IPS DF 6.9 (cell line): Measurements from ENCODE around the gene RYR3.
"Not testable (repeated sequence)": the region's sequence is repeated elsewhere in the genome, so short reads cannot be mapped to it uniquely, and the experiment has no call there.

ENCODE experiments used
- DNase-seq: peaks from one replicate; pipeline ENCODE4 v3.0.0-alpha.2; 2013; ENCODE audit warnings: low read depth, low spot score
- H3K27ac ChIP-seq: one replicate; pipeline ENCODE4 v1.5.1; 2013; ENCODE audit warnings: low read length, control low read depth
- H3K27me3 ChIP-seq: 2 replicates; pipeline ENCODE4 v1.6.1; 2013; ENCODE audit warnings: mild to moderate bottlenecking, low read length; ENCODE audit not compliant: control insufficient read depth, insufficient read depth
- H3K36me3 ChIP-seq: 2 replicates; pipeline ENCODE4 v1.6.1; 2013; ENCODE audit warnings: low read length; ENCODE audit not compliant: control insufficient read depth, insufficient read depth
- H3K4me1 ChIP-seq: 2 replicates; pipeline ENCODE4 v1.6.1; 2013; ENCODE audit warnings: low read length; ENCODE audit not compliant: control insufficient read depth, insufficient read depth
- H3K4me3 ChIP-seq: 2 replicates; pipeline ENCODE4 v1.5.1; 2013; ENCODE audit warnings: mild to moderate bottlenecking, low read length
- H3K9me3 ChIP-seq: 2 replicates; pipeline ENCODE4 v1.6.1; 2013; ENCODE audit warnings: low read length, inconsistent platforms; ENCODE audit not compliant: control insufficient read depth, insufficient read depth
- WGBS: extraction: QIAGEN DNeasy Blood & Tissue Kit; methylation state at CpG from one replicate; pipeline ENCODE4 v1.1.7; 2013; ENCODE audit warnings: mixed read lengths, missing lambda C conversion rate; ENCODE audit not compliant: insufficient read length, insufficient coverage; 5-methylcytosine and 5-hydroxymethylcytosine counted together

Gene RYR3

GRCh38 chr15:33559207-33559890, 248.6 kb downstream of the RYR3 start:
- Histone ChIP-seq H3K36me3 (no peaks in the 10 kb centered on the region), H3K27ac (no peak overlapping the region), H3K27me3 (no peaks in the 10 kb centered on the region), H3K4me3 (no peak overlapping the region), H3K9me3 (no peaks in the 10 kb centered on the region), H3K4me1 (peaks cover 5% of the 10 kb centered on the region)
- DNase-seq = no peak
- WGBS = no CpG with 5 or more reads among the region's 3 CpGs

GRCh38 chr15:33561407-33561806, 250.6 kb downstream of the RYR3 start:
- H3K36me3 ChIP-seq = no peaks in the 10 kb centered on the region
- no CpG with 5 or more reads among the region's 3 CpGs for WGBS
- no peaks in the 10 kb centered on the region for H3K9me3 ChIP-seq
- DNase-seq = no peak
- no peak overlapping the region for H3K4me3 ChIP-seq
- no peaks in the 10 kb centered on the region for H3K27me3 ChIP-seq
- peaks cover 5% of the 10 kb centered on the region for H3K4me1 ChIP-seq
- no peak overlapping the region for H3K27ac ChIP-seq

- H3K9me3 ChIP-seq = no peaks in the 10 kb centered on the region
- no peaks in the 10 kb centered on the region for H3K36me3 ChIP-seq
- no CpG with 5 or more reads among the region's 5 CpGs for WGBS
- no peaks in the 10 kb centered on the region for H3K27me3 ChIP-seq
- peaks cover 5% of the 10 kb centered on the region for H3K4me1 ChIP-seq
- no peak overlapping the region for H3K4me3 ChIP-seq
- no peak overlapping the region for H3K27ac ChIP-seq
- no peak for DNase-seq
Observed at GRCh38 chr15:33561967-33562366, 251.2 kb downstream of the RYR3 start.

- Histone ChIP-seq H3K4me3 (no peak overlapping the region), H3K27ac (no peak overlapping the region), H3K9me3 (no peaks in the 10 kb centered on the region), H3K36me3 (no peaks in the 10 kb centered on the region), H3K27me3 (no peaks in the 10 kb centered on the region), H3K4me1 (no peaks in the 10 kb centered on the region; the same call in 1 of the 2 replicates)
- DNase-seq = no peak
- WGBS = no CpG with 5 or more reads among the region's 3 CpGs
Observed at GRCh38 chr15:33565094-33565493, 254.3 kb downstream of the RYR3 start.

- Histone ChIP-seq H3K27me3 (no peaks in the 10 kb centered on the region), H3K4me1 (no peaks in the 10 kb centered on the region), H3K27ac (no peak overlapping the region), H3K9me3 (no peaks in the 10 kb centered on the region), H3K36me3 (no peaks in the 10 kb centered on the region), H3K4me3 (no peak overlapping the region)
- no peak for DNase-seq
Observed at GRCh38 chr15:33567652-33568051, 256.9 kb downstream of the RYR3 start.

GRCh38 chr15:33569036-33569435, 258.3 kb downstream of the RYR3 start:
- no peak for DNase-seq
- Histone ChIP-seq H3K9me3 (no peaks in the 10 kb centered on the region), H3K27me3 (no peaks in the 10 kb centered on the region), H3K4me1 (no peaks in the 10 kb centered on the region), H3K4me3 (no peak overlapping the region), H3K36me3 (no peaks in the 10 kb centered on the region), H3K27ac (no peak overlapping the region)
- WGBS = no CpG with 5 or more reads among the region's 1 CpG

- WGBS = no CpG with 5 or more reads among the region's 2 CpGs
- not testable (repeated sequence) for H3K36me3 ChIP-seq, H3K4me1 ChIP-seq, H3K27ac ChIP-seq, DNase-seq, H3K4me3 ChIP-seq, H3K9me3 ChIP-seq, H3K27me3 ChIP-seq
Observed at GRCh38 chr15:33577911-33578310, 267.1 kb downstream of the RYR3 start.

- no peaks in the 10 kb centered on the region for H3K27me3 ChIP-seq
- no CpG with 5 or more reads among the region's 2 CpGs for WGBS
- DNase-seq = no peak
Observed at GRCh38 chr15:33580526-33580925, 269.8 kb downstream of the RYR3 start.

GRCh38 chr15:33581032-33581431, 270.3 kb downstream of the RYR3 start:
- no CpG with 5 or more reads among the region's 3 CpGs for WGBS
- Histone ChIP-seq H3K27me3 (no peaks in the 10 kb centered on the region), H3K27ac (no peak overlapping the region), H3K4me1 (peaks cover 3% of the 10 kb centered on the region; the same call in 1 of the 2 replicates), H3K36me3 (no peaks in the 10 kb centered on the region), H3K9me3 (no peaks in the 10 kb centered on the region), H3K4me3 (no peak overlapping the region)
- DNase-seq = no peak

More at GRCh38 chr15:33580526-33580925, 269.8 kb downstream of the RYR3 start:
- Histone ChIP-seq H3K4me1 (peaks cover 3% of the 10 kb centered on the region; the same call in 1 of the 2 replicates), H3K9me3 (no peaks in the 10 kb centered on the region), H3K27ac (no peak overlapping the region), H3K4me3 (no peak overlapping the region), H3K36me3 (no peaks in the 10 kb centered on the region)

GRCh38 chr15:33584797-33585196, 274.0 kb downstream of the RYR3 start:
- DNase-seq = no peak
- no CpG with 5 or more reads among the region's 8 CpGs for WGBS
- Histone ChIP-seq H3K27ac (no peak overlapping the region), H3K4me3 (no peak overlapping the region), H3K27me3 (no peaks in the 10 kb centered on the region), H3K9me3 (no peaks in the 10 kb centered on the region), H3K36me3 (no peaks in the 10 kb centered on the region), H3K4me1 (peaks cover 3% of the 10 kb centered on the region; the same call in 1 of the 2 replicates)
